Measurements from ENCODE around the gene CUX1. TPM values are rescaled to one million over a fixed set of nuclear protein-coding genes. Genes with fewer than 3 reads are reported as not detected.

CUX1 gene
- total and polyA plus RNA-seq, 2 donors (not counting 1 experiment from before 2014, with no cell fraction given), result 10.8 to 86.5 TPM

GRCh38 chr7:102028206-102028826, 210.9 kb downstream of the CUX1 start:
- Histone ChIP-seq H3K36me3 (replicated peaks in 1 of 2; ENCODE audit: control extremely low read depth in 1 of 2, control insufficient read depth in 1 of 2, extremely low read depth in 1 of 2, insufficient read depth in 2 of 2, low read length in 1 of 2) (peaks cover 0 to 2% of the 10 kb centered on the region in 2 experiments), H4K20me1 (ENCODE audit: control insufficient read depth, insufficient read depth, low read length, poor library complexity, severe bottlenecking) (no peaks in the 10 kb centered on the region), H3K9ac (ENCODE audit: low read length) (no peak overlapping the region), H3K27ac (ENCODE audit: low read length in 2 of 2) (no peak overlapping the region), H3K9me3 (ENCODE audit: control extremely low read depth in 1 of 3, control insufficient read depth in 2 of 3, insufficient read depth in 1 of 3, low read length in 2 of 3) (no peaks in the 10 kb centered on the region), H3K4me1 (ENCODE audit: control insufficient read depth in 2 of 2, insufficient read depth in 2 of 2, low read length in 2 of 2) (peaks cover 4 to 7% of the 10 kb centered on the region in 2 donors), H2AFZ (ENCODE audit: insufficient read depth, low read depth, low read length, poor library complexity, severe bottlenecking) (no peak overlapping the region), H3K79me2 (ENCODE audit: control insufficient read depth, insufficient read depth, low read length) (no peaks in the 10 kb centered on the region), H3K27me3 (replicated peaks in 1 of 4; ENCODE audit: control extremely low read depth in 1 of 4, control insufficient read depth in 3 of 4, insufficient read depth in 4 of 4, low read length in 3 of 4) (no peaks in the 10 kb centered on the region), H3K4me3 (ENCODE audit: control extremely low read depth in 1 of 5, extremely low read depth in 1 of 5, insufficient read depth in 1 of 5, low read depth in 2 of 5, low read length in 4 of 5) (no peak overlapping the region), H3K4me2 (replicated peaks; ENCODE audit: low read depth, low read length, poor library complexity, severe bottlenecking) (peak overlapping the region; percentile 25)
- Mint-ChIP-seq H3K4me1 (peaks cover 21% of the 10 kb centered on the region), H3K27ac (no peak overlapping the region), H3K27me3 (no peaks in the 10 kb centered on the region), H3K9me3 (ENCODE audit: insufficient read depth) (no peaks in the 10 kb centered on the region), H3K4me3 (no peak overlapping the region)
- intact Hi-C loops (cut with micrococcal nuclease), result no loop called here
- ATAC-seq (ENCODE audit: low read depth), result no peak
- WGBS (ENCODE audit: insufficient coverage), result 34% methylated on average over 17 of the region's 18 CpGs
- DNase-seq, result peak; percentile 17
- TF ChIP-seq EZH2 (IDR thresholded peaks at IDR 0.05; ENCODE audit: borderline replicate concordance, insufficient read depth, low read depth, low read length, poor library complexity, severe bottlenecking), result no peak
- TF ChIP-seq CTCF (IDR thresholded peaks at IDR 0.05), result no peak
- ChIA-PET CTCF (no interaction called here), POLR2A (no interaction called here)

- H3K9ac ChIP-seq (ENCODE audit: low read length), result no peak overlapping the region
- POLR2A ChIA-PET, result no interaction called here
- H3K9me3 ChIP-seq (ENCODE audit: control extremely low read depth in 1 of 3, control insufficient read depth in 2 of 3, insufficient read depth in 1 of 3, low read length in 2 of 3), result no peaks in the 10 kb centered on the region
- H3K79me2 ChIP-seq (ENCODE audit: control insufficient read depth, insufficient read depth, low read length), result peaks cover under 1% of the 10 kb centered on the region
- no peak overlapping the region for H3K4me3 Mint-ChIP-seq
- H3K9me3 Mint-ChIP-seq (ENCODE audit: insufficient read depth), result no peaks in the 10 kb centered on the region
- peaks cover 4 to 7% of the 10 kb centered on the region in 2 donors for H3K4me1 ChIP-seq (ENCODE audit: control insufficient read depth in 2 of 2, insufficient read depth in 2 of 2, low read length in 2 of 2)
- H2AFZ ChIP-seq (ENCODE audit: insufficient read depth, low read depth, low read length, poor library complexity, severe bottlenecking), result no peak overlapping the region
- 90% methylated on average over 3 of the region's 6 CpGs for WGBS (ENCODE audit: insufficient coverage)
- no peak overlapping the region for H3K4me3 ChIP-seq (ENCODE audit: control extremely low read depth in 1 of 5, extremely low read depth in 1 of 5, insufficient read depth in 1 of 5, low read depth in 2 of 5, low read length in 4 of 5)
- no peak overlapping the region for H3K4me2 ChIP-seq (replicated peaks; ENCODE audit: low read depth, low read length, poor library complexity, severe bottlenecking)
- no peaks in the 10 kb centered on the region for H3K27me3 ChIP-seq (replicated peaks in 1 of 4; ENCODE audit: control extremely low read depth in 1 of 4, control insufficient read depth in 3 of 4, insufficient read depth in 4 of 4, low read length in 3 of 4)
- peaks cover 21% of the 10 kb centered on the region for H3K4me1 Mint-ChIP-seq
- TF ChIP-seq EZH2 (IDR thresholded peaks at IDR 0.05; ENCODE audit: borderline replicate concordance, insufficient read depth, low read depth, low read length, poor library complexity, severe bottlenecking) (no peak), CTCF (IDR thresholded peaks at IDR 0.05) (no peak)
- CTCF ChIA-PET, result interaction anchor here (0.5 kb wide), 1 partner anchor 9 kb away, joined by 3 read pairs; no protein-coding TSS in a partner anchor
- H3K27me3 Mint-ChIP-seq, result no peaks in the 10 kb centered on the region
- H3K36me3 ChIP-seq (replicated peaks in 1 of 2; ENCODE audit: control extremely low read depth in 1 of 2, control insufficient read depth in 1 of 2, extremely low read depth in 1 of 2, insufficient read depth in 2 of 2, low read length in 1 of 2), result peaks cover 0 to 2% of the 10 kb centered on the region in 2 experiments
- no peaks in the 10 kb centered on the region for H4K20me1 ChIP-seq (ENCODE audit: control insufficient read depth, insufficient read depth, low read length, poor library complexity, severe bottlenecking)
- intact Hi-C loops (cut with micrococcal nuclease), result no loop called here
- ATAC-seq (ENCODE audit: low read depth) (no peak), DNase-seq (no peak)
- H3K27ac ChIP-seq (ENCODE audit: low read length in 2 of 2), result no peak overlapping the region
- no peak overlapping the region for H3K27ac Mint-ChIP-seq
These were observed 212.2 kb downstream of the CUX1 start for GRCh38 chr7:102029616-102030015.
